A673 (cell line): ENCODE results near the gene PTCH1.

Experiments
- EZH2 ChIP-seq: fragments of 200-600 bp; sonication (generic); IDR thresholded peaks from 2 replicates; pipeline ENCODE4 v1.6.1; 2017; ENCODE audit warnings: borderline replicate concordance, low read depth, mild to moderate bottlenecking, mixed read lengths, antibody characterized with exemption, low read length; ENCODE audit not compliant: poor library complexity, severe bottlenecking
- TF ChIP-seq, protein P1 (sequence below): fragments of 300-800, 200-600 bp; sonication (generic); conservative IDR thresholded peaks from 2 replicates; pipeline ENCODE4 v1.5.1; 2017; ENCODE audit warnings: low read depth, mild to moderate bottlenecking, antibody characterized with exemption, low read length, moderate library complexity, mixed read lengths

DNA sequence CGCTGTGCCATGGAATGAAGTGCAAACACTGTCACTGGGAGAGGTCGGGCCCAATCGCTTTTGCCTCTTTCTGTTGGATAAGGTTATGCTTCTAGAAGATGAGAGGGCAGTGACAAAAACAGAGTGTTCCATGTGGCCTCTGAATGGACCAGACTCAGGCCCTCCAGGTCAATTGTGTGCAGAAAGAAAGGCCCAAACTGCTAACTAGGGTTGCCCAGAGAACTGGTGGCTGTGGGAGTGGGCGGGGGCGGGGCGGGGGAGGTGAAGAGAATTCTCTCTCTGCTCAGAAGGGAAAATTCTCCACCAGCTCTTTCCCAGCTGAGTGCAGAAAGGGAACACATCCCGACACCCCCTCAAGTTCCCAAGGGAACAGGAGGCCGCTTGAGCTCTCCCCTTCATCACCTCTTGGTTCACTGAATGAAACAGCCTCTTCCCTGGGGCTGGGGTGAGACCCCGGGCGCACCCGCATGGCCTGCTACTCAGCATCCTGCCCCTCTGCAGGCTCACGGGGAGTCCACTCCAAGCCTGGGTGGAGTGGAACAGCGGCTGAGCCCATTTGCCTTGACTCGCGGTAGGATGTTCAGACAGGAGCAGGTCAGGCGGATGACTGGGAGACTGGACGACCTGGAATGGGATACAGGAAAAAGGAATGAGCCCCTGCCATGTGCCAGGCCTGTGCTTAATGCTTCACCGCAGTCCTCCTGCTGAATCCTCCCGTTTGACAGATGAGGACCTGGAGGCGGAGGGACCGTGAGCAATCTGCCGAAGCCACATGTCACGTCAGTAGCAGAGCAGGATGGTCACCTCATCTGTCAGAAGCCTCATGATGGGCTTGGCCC is 105.5 kb downstream of the PTCH1 start:
- TF ChIP-seq, protein P1, sequence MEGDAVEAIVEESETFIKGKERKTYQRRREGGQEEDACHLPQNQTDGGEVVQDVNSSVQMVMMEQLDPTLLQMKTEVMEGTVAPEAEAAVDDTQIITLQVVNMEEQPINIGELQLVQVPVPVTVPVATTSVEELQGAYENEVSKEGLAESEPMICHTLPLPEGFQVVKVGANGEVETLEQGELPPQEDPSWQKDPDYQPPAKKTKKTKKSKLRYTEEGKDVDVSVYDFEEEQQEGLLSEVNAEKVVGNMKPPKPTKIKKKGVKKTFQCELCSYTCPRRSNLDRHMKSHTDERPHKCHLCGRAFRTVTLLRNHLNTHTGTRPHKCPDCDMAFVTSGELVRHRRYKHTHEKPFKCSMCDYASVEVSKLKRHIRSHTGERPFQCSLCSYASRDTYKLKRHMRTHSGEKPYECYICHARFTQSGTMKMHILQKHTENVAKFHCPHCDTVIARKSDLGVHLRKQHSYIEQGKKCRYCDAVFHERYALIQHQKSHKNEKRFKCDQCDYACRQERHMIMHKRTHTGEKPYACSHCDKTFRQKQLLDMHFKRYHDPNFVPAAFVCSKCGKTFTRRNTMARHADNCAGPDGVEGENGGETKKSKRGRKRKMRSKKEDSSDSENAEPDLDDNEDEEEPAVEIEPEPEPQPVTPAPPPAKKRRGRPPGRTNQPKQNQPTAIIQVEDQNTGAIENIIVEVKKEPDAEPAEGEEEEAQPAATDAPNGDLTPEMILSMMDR = no peak
- TF ChIP-seq EZH2 = no peak
